Psoas muscle (tissue), 8 donors: ENCODE data around the gene ABCC9. TPM values are rescaled to one million over a fixed set of nuclear protein-coding genes. Genes with fewer than 3 reads are reported as not detected.
A peak's percentile ranks its signal among the peaks of the same experiment; 100 is the strongest.
"Not testable (repeated sequence)": the region's sequence is repeated elsewhere in the genome, so short reads cannot be mapped to it uniquely, and the experiment has no call there.

Source experiments
- ATAC-seq, 4 donors: fragments of 200-7000 bp; cut with Tn5 transposase; one replicate each; pipeline ENCODE4 v1.9.1; 2020; ENCODE audit warnings: moderate library complexity in 3 of 4, mild to moderate bottlenecking in 2 of 4
- DNase-seq, 2 donors: peaks; one replicate each; pipeline ENCODE4 v3.0.0-alpha.2; 2020
- H3K27ac ChIP-seq: fragments of 200-600 bp; one replicate; pipeline ENCODE4 v1.8.0; 2022
- H3K27me3 ChIP-seq, 3 donors: fragments of 200-600 bp in 1 of 3; one replicate each; pipeline versions ENCODE4 v1.6.1 to v1.8.0; 2013 to 2022; ENCODE audit warnings: low read length in 2 of 3, mild to moderate bottlenecking in 2 of 3, moderate library complexity in 1 of 3; ENCODE audit not compliant: insufficient read depth in 3 of 3
- H3K36me3 ChIP-seq, 2 donors: fragments of 200-600 bp in 1 of 2; one replicate each; pipeline versions ENCODE4 v1.6.1 to v1.8.0; 2013 to 2022; ENCODE audit warnings: low read depth in 1 of 2, mild to moderate bottlenecking in 1 of 2, moderate library complexity in 1 of 2; ENCODE audit not compliant: insufficient read depth in 1 of 2
- H3K4me1 ChIP-seq: fragments of 200-600 bp; one replicate; pipeline ENCODE4 v1.8.0; 2022
- H3K4me3 ChIP-seq: fragments of 200-600 bp; one replicate; pipeline ENCODE4 v1.8.0; 2022; ENCODE audit warnings: mild to moderate bottlenecking
- H3K9me3 ChIP-seq: fragments of 200-600 bp; one replicate; pipeline ENCODE4 v1.8.0; 2022
- CTCF ChIP-seq: fragments of 200-600 bp; IDR thresholded peaks from one replicate; pipeline ENCODE4 v1.8.0; 2022; ENCODE audit warnings: antibody characterized with exemption
- WGBS, 3 donors: extraction: QIAGEN DNeasy Blood & Tissue Kit; methylation state at CpG; one replicate each; pipeline versions ENCODE4 v1.1.6 to v1.1.7; 2013; 5-methylcytosine and 5-hydroxymethylcytosine counted together
- intact Hi-C, 2 donors: fragments of 100-400 bp; cut with DNase I; formaldehyde crosslinking; loops; one replicate each; pipeline versions ENCODE4 v1.11.0 to v1.14.2; 2022
- polyA plus RNA-seq, 3 donors: library from polyadenylated mRNA; stranded (reverse); fragments of 200-250 nt; gene quantifications; one replicate each; pipeline ENCODE4 v1.2.3, GENCODE V29; 2013
- total RNA-seq, 4 donors: library from RNA; stranded (reverse); fragmentation: NEBNext Ultra II Directional in 2 of 4; extraction: Animal tissue kit (Norgen Biotek cat#: 25700) in 2 of 4; gene quantifications; one replicate each; pipeline versions ENCODE4 v1.2.1 to v1.2.4, GENCODE V29; 2021 to 2023
- donor health status: healthy with polysubstance abuse.
- donor health status: DM: no; HTN: no; CAD: no; lungs with moderate emphysema.
- donor health status: Bipolar disorder and iron deficiency.
- donor health status: healthy.
- donor health status: DM: yes; HTN: yes; CAD: no.
- donor health status: DM: no; HTN: no; CAD: no.
- donor health status: DM: no; HTN: no; CAD: no.
- donor health status: DM: yes; HTN: yes; CAD: no.

ABCC9 gene
- total and polyA plus RNA-seq, 7 donors = 4.5 to 94.9 (median 52.7) TPM

DNA sequence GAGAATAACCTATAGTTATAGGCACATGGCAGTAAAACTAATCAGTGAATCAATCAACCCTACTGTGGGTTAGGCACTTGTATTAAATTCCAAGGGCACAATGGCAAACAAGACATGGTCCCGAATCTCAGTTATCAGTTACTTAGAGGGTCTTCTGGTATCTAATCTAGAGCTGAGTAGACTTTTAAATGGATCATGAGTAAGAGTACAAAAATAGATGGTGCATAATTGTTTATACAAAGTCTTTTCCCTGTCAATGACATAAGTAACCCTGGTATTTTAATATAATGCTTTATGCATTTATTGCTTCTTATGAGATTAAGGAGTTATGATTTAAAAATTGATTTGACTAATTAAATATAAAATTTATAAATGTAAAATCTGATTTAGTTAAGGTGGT is 143.7 kb downstream of the ABCC9 start:
- WGBS, 3 donors = 59 to 77% (median 74%) methylated on average over 1 of the region's 1 CpG
- Histone ChIP-seq H3K27me3 (no peaks in the 10 kb centered on the region), H3K27ac (no peak overlapping the region), H3K36me3 (peaks cover 0 to 17% of the 10 kb centered on the region in 2 donors), H3K4me3 (no peak overlapping the region), H3K4me1 (no peaks in the 10 kb centered on the region), H3K9me3 (no peaks in the 10 kb centered on the region)
- intact Hi-C loops = no loop called here
- TF ChIP-seq CTCF = no peak
- ATAC-seq (peak; percentile 51 to 77 (median 69)), DNase-seq (no peak)

GRCh38 chr12:21795648-21796328 is 145.4 kb downstream of the ABCC9 start:
- H3K4me1 ChIP-seq = no peaks in the 10 kb centered on the region
- whole genome bisulfite sequencing, 3 donors = 85 to 89% (median 85%) methylated on average over 10 of the region's 10 CpGs
- ATAC-seq (peak in 2 of 4 donors; percentile 26 to 30), DNase-seq (no peak)
- H3K9me3 ChIP-seq = no peaks in the 10 kb centered on the region
- H3K27me3 ChIP-seq = no peaks in the 10 kb centered on the region
- H3K36me3 ChIP-seq = peaks cover 0 to 4% of the 10 kb centered on the region in 2 donors
- no peak overlapping the region for H3K4me3 ChIP-seq
- H3K27ac ChIP-seq = no peak overlapping the region
- TF ChIP-seq CTCF = no peak
- intact Hi-C loops = no loop called here

DNA sequence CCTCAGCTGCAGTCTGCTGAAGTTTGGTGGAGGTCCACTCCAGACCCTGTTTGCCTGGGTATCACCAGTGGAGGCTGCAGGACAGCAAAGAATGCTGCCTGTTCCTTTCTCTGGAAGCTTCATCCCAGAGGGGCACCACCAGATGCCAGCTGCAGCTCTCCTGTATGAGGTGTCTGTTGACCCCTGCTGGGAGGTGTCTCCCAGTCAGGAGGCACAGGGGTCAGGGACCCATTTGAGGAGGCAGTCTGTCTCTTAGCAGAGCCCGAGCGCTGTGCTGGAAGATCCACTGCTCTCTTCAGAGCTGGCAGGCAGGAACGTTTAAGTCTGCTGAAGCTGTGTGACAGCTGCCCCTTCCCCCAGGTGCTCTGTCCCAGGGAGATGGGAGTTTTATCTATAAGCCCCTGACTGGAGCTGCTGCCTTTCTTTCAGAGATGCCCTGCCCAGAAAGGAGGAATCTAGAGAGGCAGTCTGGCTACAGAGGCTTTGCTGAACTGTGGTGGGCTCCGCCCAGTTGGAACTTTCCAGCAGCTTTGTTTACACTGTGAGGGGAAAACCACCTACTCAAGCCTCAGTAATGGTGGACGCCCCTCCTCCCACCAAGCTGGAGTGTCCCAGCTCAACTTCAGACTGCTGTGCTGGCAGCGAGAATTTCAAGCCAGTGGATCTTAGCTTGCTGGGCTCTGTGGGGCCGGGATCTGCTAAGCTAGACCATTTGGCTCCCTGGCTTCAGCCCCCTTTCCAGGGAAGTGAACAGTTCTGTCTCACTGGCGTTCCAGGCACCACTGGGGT is 146.2 kb downstream of the ABCC9 start:
- H3K36me3 ChIP-seq, DNase-seq, H3K4me3 ChIP-seq, H3K27me3 ChIP-seq, ATAC-seq, intact Hi-C loops, H3K27ac ChIP-seq, H3K4me1 ChIP-seq, H3K9me3 ChIP-seq: not testable (repeated sequence)
- 76 to 80% (median 76%) methylated on average over 8 of the region's 8 CpGs for WGBS, 3 donors

DNA sequence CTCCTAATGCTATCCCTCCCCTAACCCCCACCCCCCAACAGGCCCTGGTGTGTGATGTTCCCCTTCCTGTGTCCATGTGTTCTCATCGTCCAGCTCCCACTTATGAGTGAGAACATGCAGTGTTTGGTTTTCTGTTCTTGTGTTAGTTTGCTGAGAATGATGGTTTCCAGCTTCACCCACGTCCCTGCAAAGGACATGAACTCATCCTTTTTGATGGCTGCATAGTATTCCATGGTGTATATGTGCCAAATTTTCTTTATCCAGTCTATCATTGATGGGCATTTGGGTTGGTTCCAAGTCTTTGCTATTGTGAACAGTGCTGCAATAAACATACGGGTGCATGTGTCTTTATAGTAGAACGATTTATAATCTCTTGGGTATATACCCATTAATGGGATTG is 151.5 kb downstream of the ABCC9 start:
- H3K9me3 ChIP-seq, H3K27ac ChIP-seq, ATAC-seq, H3K4me1 ChIP-seq, H3K4me3 ChIP-seq, intact Hi-C loops, H3K36me3 ChIP-seq, H3K27me3 ChIP-seq, DNase-seq: not testable (repeated sequence)
- WGBS, 3 donors = 81 to 94% (median 84%) methylated on average over 4 of the region's 4 CpGs

DNA sequence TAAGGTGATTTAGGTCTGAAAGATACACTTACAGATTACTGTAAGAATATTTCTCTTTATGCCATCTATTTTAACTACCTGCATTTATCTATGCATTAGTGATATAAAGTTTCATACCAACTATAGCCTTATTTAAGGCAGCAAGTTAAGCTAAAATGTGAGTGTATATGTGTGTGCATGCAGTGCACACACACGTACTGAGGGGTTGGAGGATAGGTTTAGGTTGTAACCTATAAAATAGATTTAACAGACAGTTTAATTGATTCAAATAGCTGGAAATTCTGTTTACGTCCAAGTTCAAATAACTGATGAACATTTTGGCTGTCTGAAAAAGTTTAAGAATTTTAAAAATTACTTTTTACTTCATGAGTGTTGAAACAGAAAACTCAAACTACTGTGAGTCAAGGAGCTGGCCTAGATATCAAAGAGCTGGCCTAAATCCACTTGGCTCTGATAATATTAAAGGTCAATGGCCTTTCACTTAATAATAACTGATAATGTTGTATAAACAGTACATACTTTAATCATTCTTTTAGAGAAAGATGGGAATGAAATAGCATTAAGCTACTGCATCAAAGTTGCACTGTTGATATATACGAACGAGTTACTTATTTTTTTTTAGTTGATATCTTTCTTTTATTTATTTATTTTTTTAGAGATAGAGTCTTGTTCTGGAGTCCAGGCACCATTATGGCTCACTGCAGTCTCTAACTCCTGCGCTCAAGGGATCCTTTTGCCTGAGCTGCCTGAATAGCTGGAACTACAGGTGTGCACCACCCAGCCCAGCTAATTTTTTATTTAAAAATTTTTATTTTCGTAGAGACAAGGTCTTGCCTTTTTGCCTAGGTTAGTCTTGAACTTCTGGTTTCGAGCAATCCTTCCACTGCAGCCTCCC is 152.9 kb downstream of the ABCC9 start:
- intact Hi-C loops = no loop called here
- H3K4me1 ChIP-seq = no peaks in the 10 kb centered on the region
- no peaks in the 10 kb centered on the region for H3K9me3 ChIP-seq
- ATAC-seq = no peak
- no peaks in the 10 kb centered on the region for H3K36me3 ChIP-seq
- 82 to 84% (median 83%) methylated on average over 7 of the region's 7 CpGs for WGBS, 3 donors
- no peak for TF ChIP-seq CTCF
- H3K4me3 ChIP-seq = no peak overlapping the region
- H3K27ac ChIP-seq = no peak overlapping the region
- H3K27me3 ChIP-seq = no peaks in the 10 kb centered on the region
- no peak for DNase-seq
